Measurements from ENCODE around the gene SLC25A34.

Gene SLC25A34

GRCh38 chr1:15730423-15730822, 5.6 kb upstream of the SLC25A34 start:
- H4K20me1 ChIP-seq (ENCODE audit: insufficient read depth, low read length, poor library complexity, severe bottlenecking): no peaks in the 10 kb centered on the region
- TF ChIP-seq CTCF (conservative IDR thresholded peaks at IDR 0.05; ENCODE audit: low read length) (no peak), EZH2phosphoT487 (IDR thresholded peaks at IDR 0.05; ENCODE audit: borderline replicate concordance) (no peak)
- H3K36me3 ChIP-seq (ENCODE audit: insufficient read depth, low read length): peaks cover 50% of the 10 kb centered on the region; the same call in 1 of the 2 replicates
- H3K9me2 ChIP-seq (replicated peaks; ENCODE audit: low read depth, low read length): no peaks in the 10 kb centered on the region
- H3F3A ChIP-seq (ENCODE audit: low read depth): no peaks in the 10 kb centered on the region
- no peak overlapping the region for H3K4me2 ChIP-seq (ENCODE audit: low read depth, low read length, poor library complexity, severe bottlenecking)
- H3K79me2 ChIP-seq (ENCODE audit: insufficient read depth, low read length): no peaks in the 10 kb centered on the region
- H3K9me3 ChIP-seq (ENCODE audit: insufficient read depth, low read depth, low read length): no peaks in the 10 kb centered on the region
- H3K4me3 ChIP-seq (ENCODE audit: low read length, poor library complexity, severe bottlenecking): no peak overlapping the region
- no peaks in the 10 kb centered on the region for H3K4me1 ChIP-seq (ENCODE audit: insufficient read depth, low read length, poor library complexity, severe bottlenecking)
- no peaks in the 10 kb centered on the region for H3K27me3 ChIP-seq (ENCODE audit: insufficient read depth, low read length, poor library complexity, severe bottlenecking)
- no peak overlapping the region for H2AFZ ChIP-seq (ENCODE audit: low read length)
- no peak overlapping the region for H3K9ac ChIP-seq (ENCODE audit: low read depth, low read length, poor library complexity, severe bottlenecking)

- no peaks in the 10 kb centered on the region for H3K9me3 ChIP-seq (ENCODE audit: insufficient read depth, low read depth, low read length)
Measured at GRCh38 chr1:15730936-15731335, 5.1 kb upstream of the SLC25A34 start.

GRCh38 chr1:15731735-15732685, 4.0 kb upstream of the SLC25A34 start:
- no peaks in the 10 kb centered on the region for H3F3A ChIP-seq (ENCODE audit: low read depth)

More at GRCh38 chr1:15730936-15731335, 5.1 kb upstream of the SLC25A34 start:
- Histone ChIP-seq H3K4me1 (ENCODE audit: insufficient read depth, low read length, poor library complexity, severe bottlenecking) (no peaks in the 10 kb centered on the region), H3K9ac (ENCODE audit: low read depth, low read length, poor library complexity, severe bottlenecking) (no peak overlapping the region), H3K4me2 (ENCODE audit: low read depth, low read length, poor library complexity, severe bottlenecking) (no peak overlapping the region), H3K36me3 (ENCODE audit: insufficient read depth, low read length) (peaks cover 45% of the 10 kb centered on the region; the same call in 1 of the 2 replicates), H3K27me3 (ENCODE audit: insufficient read depth, low read length, poor library complexity, severe bottlenecking) (no peaks in the 10 kb centered on the region), H3F3A (ENCODE audit: low read depth) (no peaks in the 10 kb centered on the region), H2AFZ (ENCODE audit: low read length) (no peak overlapping the region), H3K4me3 (ENCODE audit: low read length, poor library complexity, severe bottlenecking) (no peak overlapping the region), H3K9me2 (replicated peaks; ENCODE audit: low read depth, low read length) (no peaks in the 10 kb centered on the region), H3K79me2 (ENCODE audit: insufficient read depth, low read length) (no peaks in the 10 kb centered on the region), H4K20me1 (ENCODE audit: insufficient read depth, low read length, poor library complexity, severe bottlenecking) (no peaks in the 10 kb centered on the region)
- no peak for TF ChIP-seq EZH2phosphoT487 (IDR thresholded peaks at IDR 0.05; ENCODE audit: borderline replicate concordance)
- no peak for TF ChIP-seq CTCF (conservative IDR thresholded peaks at IDR 0.05; ENCODE audit: low read length)

More at GRCh38 chr1:15731735-15732685, 4.0 kb upstream of the SLC25A34 start:
- no peak for TF ChIP-seq EZH2phosphoT487 (IDR thresholded peaks at IDR 0.05; ENCODE audit: borderline replicate concordance)
- TF ChIP-seq CTCF (conservative IDR thresholded peaks at IDR 0.05; ENCODE audit: low read length): no peak
- Histone ChIP-seq H3K79me2 (ENCODE audit: insufficient read depth, low read length) (no peaks in the 10 kb centered on the region), H2AFZ (ENCODE audit: low read length) (no peak overlapping the region), H3K9ac (ENCODE audit: low read depth, low read length, poor library complexity, severe bottlenecking) (no peak overlapping the region), H4K20me1 (ENCODE audit: insufficient read depth, low read length, poor library complexity, severe bottlenecking) (no peaks in the 10 kb centered on the region), H3K9me3 (ENCODE audit: insufficient read depth, low read depth, low read length) (no peaks in the 10 kb centered on the region), H3K4me3 (ENCODE audit: low read length, poor library complexity, severe bottlenecking) (no peak overlapping the region), H3K27me3 (ENCODE audit: insufficient read depth, low read length, poor library complexity, severe bottlenecking) (no peaks in the 10 kb centered on the region), H3K9me2 (replicated peaks; ENCODE audit: low read depth, low read length) (no peaks in the 10 kb centered on the region), H3K4me2 (ENCODE audit: low read depth, low read length, poor library complexity, severe bottlenecking) (no peak overlapping the region), H3K4me1 (ENCODE audit: insufficient read depth, low read length, poor library complexity, severe bottlenecking) (no peaks in the 10 kb centered on the region), H3K36me3 (ENCODE audit: insufficient read depth, low read length) (peaks cover 35% of the 10 kb centered on the region; the same call in 1 of the 2 replicates)
